HG02840 (cell line): ENCODE results near the gene ZNF878.
"Not testable (repeated sequence)": the region's sequence is repeated elsewhere in the genome, so short reads cannot be mapped to it uniquely, and the experiment has no call there.

Source experiments
- ATAC-seq: cut with Tn5 transposase; IDR thresholded peaks from one replicate; pipeline ENCODE4 v1.9.1; 2021; ENCODE audit warnings: mild to moderate bottlenecking, moderate library complexity, moderate number of reproducible peaks; ENCODE audit not compliant: unreplicated experiment, low FRiP score

ZNF878 gene

DNA sequence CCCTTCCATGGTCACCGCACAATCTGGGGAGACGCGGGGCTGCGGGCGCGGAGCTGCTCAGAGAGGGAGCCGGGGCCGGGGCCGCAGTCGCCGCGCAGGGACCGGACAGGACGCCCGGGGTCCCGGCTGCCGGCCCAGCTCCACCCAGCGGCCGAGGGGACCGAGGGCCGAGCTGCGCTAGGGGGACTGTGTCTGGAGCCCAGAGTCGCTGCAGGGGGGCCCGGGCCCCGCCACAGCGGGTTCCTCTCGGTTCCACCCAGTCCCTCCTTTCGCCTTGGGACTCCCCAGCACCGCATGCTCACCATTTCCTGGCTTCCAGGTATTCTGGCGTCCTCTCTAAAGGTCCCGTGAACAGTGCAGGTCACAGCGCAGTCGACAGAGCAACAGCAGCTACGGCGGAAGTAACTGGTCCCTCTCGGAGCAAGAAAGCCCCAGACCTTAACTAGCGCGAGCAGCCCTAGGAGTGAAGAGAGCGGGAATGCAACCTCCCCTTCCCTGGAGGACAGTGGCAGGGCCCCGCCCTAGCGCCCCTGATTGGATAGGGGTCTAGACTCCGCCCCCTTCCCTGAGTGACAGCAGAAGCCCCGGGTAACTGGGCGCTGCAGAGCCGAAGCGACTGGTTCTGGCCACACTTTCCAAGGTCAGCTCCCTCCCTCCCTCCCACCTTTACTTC lies at the start of gene ZNF878:
Gene ZNF878 (minus strand): TSS at position 465 of the 673 bp plus-strand sequence. CDS start 160 bp downstream, at position 305.
- ATAC-seq, result no peak

DNA sequence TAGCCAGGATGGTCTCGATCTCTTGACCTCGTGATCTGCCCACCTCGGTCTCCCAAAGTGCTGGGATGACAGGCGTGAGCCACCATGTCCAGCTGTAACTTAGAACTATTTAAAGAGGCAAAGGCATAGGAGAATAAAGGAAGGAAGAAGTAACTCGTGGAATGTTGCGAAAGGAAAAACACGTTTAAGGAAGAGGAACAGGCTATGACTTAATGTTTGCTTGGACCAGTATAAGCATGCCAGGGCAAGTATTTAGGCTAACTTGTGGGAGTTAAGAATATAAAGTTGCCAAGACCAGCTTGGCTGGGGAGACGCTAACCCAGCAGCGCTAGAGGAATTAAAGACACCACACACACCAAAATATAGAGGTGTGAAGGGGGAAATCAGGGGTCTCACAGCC lies 45.3 kb upstream of the ZNF878 start:
- no peak for ATAC-seq

DNA sequence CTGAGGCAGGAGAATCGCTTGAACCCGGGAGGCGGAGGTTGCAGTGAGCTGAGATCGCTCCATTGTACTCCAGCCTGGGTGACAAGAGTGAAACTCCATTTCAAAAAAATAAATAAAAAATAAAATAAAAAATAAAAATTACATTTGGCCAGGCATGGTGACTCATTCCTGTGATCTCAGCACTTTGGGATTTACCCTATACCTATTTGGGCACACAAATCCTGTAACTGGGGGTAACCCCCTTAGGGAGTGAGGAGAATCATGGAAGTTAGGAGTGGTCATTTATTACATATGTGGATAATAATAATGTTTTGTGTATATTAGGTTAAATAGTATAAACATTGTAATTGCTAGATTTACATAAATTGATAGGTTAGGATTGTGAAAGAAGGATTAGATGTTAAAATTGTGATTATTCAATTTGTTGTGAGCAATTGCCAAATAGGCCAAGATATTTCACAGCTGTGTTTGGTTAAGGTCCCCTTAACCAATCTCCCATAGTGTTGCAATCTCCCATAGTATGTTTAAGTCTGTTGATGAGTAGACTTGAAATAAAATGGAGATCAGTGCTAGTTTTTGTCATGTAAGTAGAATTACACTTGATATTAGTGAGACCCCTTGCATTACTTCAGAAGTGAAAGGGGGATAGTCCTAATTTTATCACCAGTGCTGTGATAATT lies 42.5 kb upstream of the ZNF878 start:
- no peak for ATAC-seq

DNA sequence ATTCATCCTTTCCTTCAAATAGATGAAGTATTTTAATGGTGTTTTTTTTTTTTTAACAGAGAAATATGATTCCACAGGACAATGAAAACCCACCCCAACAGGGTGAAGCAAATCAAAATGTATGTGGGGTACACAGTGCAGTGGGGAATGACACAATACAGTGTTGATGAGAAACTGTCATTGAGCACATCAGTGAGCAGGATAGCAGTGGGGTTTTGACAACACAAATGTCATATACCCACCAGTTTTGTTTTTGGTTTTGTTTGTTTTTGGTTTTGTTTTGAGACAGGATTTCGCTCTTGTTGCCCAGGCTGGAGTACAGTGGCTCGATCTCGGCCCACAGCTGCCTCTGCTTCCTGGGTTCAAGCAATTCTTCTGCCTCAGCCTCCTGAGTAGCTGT lies 41.0 kb upstream of the ZNF878 start:
- ATAC-seq, result no peak

DNA sequence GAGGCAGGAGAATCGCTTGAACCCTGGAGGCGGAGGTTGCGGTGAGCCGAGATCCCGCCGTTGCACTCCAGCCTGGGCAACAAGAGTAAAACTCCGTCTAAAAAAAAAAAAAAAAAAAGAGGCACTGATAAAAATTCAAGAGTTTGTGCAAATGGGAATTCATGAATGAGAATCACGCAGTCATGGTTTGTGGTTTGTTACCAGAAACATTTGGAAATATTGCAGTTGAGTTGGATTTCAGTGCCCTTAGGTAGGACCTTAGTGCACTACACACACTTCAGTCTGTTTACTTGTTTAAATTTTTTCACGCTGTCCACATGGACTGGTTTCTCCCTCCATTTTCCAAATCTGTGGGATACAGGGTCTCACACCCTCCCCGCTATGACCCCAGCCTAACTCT lies 40.2 kb upstream of the ZNF878 start:
- ATAC-seq, result no peak

DNA sequence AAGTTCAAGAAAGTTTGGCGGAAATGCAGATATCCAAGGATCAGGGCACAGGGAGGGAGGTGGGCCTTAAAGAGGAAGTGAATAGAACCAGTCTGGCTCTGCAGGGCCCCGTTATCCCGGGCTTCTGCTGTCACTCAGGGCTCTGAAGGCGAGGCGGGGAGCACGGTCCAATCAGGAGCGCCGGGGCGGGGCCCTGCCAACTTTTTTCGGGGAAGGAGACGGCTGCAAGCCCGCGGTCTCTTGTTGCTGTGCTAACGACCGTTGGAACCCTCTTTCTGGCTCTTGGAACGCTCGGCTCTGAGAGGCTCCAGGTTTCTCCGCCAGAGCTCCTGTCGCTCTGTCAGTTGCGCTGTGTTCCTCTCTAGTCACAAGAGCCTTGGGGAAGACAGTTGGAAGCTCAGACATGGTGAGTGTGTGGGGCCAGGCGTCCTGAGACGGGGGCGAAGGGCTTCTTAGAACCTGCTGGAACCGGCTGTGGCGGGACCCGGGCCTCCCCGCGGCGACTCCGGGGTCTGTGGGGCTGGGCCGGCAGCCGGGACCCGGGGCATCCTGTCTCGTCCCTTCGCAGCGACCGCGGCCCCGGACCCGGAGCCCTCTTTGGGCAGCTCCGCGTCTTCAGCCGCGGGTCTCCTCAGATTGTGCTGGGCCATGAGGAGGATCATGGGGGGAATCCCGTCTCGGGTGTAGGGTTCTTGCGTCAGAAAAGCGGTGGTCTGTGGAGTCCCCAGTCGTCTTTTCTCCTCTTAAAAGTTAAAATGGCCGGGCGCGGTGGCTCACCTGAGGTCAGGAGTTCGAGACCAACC lies 39.5 kb upstream of the ZNF878 start:
- ATAC-seq, result peak; percentile 70

DNA sequence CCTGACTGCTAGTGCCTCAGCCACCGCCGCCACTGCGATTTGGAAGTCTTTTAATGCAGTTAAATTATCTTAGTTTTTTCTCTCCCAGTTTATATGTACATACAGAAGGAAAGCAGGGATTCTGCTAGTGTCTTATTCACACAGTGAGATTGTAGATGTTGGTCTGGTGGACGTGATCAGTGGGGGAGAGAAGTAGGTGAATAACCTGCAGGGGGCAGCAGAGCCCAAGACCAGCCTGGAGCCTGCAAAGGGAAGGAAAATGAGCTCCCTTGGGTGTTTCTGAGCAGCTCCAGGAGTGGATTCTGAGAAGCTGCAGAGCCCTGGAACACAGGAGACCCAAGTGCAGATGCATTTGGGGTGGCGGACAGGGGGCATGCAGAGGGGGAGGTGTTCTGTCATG lies 38.0 kb upstream of the ZNF878 start:
- ATAC-seq, result no peak

DNA sequence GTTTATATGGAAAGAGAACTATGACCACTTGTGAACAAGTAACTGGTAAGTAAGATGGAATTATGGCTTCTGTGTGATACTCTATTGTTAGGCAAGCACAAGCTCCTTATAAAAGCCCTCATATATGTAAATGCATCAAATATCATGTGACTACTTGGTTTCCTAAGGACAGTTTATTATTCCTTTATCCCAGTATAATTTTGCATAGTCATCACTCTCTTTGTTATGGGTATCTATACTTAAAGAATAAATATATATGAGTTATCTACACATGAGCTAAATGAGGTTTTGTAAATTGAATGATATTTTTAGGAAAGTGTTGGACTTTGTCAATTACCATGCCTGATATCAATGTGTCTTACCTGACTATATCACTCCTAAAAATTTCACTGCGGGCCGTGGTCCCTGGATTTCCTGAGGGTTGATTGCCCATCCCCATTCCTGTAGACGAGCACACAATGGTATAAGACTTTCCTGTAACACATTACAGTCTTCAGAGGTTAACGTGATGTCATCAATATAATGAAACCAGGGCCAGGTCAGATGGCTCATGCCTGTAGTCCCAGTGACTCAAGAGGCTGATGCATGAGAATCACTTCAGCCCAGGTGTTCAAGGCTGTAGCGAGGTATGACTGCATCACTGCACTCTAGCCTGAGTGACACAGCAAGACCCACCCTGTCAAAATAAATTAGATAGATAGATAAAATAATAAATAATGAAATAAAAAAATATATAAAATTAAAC lies 32.5 kb upstream of the ZNF878 start:
- no peak for ATAC-seq

DNA sequence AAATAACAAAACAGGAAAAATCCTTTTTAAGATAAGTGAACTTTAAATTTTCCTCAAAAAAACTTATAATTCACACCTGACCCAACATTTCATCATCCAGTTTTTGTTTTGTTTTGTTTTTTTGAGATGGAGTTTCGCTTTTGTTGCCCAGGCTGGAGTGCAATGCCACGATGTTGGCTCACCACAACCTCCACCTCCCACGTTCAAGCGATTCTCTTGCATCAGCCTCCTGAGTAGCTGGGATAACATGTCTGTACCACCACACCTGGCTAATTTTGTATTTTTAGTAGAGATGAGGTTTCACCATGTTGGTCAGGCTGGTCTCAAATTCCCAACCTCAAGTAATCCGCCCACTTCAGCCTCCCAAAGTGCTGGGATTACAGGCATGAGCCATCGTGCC lies 30.6 kb upstream of the ZNF878 start:
- not testable (repeated sequence) for ATAC-seq

DNA sequence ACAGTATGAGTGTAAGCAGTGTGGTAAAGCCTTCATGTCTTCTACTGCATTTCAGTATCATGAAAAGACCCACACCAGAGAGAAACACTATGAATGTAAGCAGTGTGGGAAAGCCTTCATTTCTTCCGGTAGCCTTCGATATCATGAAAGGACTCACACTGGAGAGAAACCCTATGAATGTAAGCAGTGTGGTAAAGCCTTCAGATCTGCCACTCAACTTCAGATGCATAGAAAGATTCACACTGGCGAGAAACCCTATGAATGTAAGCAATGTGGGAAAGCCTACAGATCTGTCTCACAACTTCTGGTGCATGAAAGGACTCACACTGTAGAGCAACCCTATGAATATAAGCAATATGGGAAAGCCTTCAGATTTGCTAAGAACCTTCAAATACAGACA lies 24.6 kb upstream of the ZNF878 start:
- ATAC-seq, result no peak

DNA sequence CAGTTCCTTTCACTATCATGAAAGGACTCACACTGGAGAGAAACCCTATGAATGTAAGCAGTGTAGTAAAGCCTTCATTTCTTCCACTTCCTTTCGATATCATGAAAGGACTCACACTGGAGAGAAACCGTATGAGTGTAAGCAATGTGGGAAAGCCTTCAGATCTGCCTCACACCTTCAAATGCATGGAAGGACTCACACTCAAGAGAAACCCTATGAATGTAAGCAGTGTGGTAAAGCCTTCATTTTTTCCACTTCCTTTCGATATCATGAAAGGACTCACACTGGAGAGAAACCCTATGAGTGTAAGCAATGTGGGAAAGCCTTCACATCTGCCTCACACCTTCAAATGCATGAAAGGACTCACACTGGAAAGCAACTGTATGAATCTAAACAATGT lies 23.6 kb upstream of the ZNF878 start:
- ATAC-seq, result not testable (repeated sequence)

DNA sequence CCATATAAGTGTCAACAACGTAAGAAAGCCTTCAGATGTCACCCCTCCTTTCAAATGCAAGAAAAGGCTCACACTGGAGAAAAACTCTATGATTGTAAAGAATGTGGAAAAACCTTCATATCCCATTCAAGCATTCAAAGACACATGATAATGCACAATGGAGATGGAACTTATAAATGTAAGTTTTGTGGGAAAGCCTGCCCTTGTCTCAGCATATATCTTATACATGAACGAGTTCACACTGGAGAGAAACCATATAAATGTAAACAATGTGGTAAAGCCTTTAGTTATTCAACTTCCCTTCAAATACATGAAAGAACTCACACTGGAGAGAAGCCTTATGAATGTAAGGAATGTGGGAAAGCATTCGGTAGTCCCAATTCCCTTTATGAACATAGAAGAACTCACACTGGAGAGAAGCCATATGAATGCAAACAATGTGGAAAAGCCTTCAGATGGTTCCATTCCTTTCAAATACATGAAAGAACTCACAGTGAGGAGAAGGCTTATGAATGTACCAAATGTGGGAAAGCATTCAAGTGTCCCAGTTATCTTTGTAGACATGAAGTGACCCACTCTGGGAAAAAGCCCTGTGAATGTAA lies 22.9 kb upstream of the ZNF878 start:
- ATAC-seq, result no peak

DNA sequence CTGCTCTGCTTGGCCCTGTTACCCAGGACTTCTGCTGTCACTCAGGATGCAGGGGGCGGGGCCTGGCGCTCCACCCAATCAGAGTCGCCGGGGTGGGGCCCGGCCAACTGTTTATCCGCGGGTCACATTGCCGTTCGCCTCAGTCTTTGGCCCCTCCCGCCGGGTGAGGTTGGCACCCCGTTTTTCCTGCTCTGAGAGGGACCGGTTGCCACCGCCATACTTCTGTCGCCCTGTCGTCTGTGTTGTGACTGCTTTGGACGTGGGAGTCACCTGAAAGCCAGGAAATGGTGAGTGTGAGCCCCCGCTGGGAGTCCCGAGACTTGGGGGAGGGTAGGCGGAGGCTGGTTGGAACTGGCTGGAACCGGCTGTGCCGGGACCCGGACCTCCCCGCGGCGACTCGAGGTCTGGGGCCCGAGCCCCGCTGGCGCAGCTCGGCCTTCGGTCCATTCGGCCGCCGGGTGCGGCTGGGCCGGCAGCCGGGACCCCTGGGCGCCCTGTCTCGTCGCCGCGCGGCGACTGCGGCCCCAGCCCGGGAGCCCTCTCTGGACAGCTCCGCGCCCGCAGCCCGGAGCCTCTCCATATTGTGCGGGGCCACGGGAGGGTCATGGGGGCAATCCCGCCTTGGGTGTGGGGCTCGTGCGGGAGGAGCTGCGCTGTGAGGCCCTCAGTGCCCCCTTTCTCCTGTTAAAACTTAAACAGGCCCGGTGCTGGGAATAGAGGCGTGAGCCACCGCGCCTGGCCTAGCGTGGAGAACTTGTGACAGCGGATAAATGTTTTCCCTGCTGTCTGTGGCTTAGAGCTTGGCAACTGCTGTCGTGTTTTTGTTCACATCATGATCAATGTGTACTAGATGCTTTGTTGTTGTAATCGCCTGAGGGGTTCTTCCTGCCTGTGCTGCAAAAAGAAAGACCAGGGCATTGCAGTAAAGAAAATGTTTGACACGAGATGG lies 12.1 kb upstream of the ZNF878 start, which contains the start of gene ZNF844:
Gene ZNF844 (plus strand): TSS at position 142 of the 949 bp plus-strand sequence. CDS start 143 bp downstream, at position 285.
- peak; percentile 70 for ATAC-seq

DNA sequence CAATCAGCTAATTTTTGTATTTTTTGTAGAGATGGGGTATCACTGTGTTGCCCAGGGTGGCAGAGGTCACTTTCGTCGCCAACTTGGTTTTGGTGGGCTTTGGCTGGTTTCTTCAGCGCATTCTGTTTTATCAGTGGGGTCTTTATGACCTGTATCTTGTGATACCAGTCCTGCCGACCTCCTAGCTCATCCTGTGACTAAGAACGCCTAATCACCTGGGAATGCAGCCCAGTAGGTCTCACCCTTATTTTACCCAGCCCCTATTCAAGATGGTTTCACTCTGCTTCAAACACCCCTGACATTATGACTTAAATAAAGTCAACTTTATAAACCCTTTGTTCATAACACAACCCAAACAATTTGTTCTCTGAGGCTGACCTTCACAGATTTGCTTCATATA lies 3.0 kb upstream of the ZNF878 start:
- ATAC-seq, result no peak

DNA sequence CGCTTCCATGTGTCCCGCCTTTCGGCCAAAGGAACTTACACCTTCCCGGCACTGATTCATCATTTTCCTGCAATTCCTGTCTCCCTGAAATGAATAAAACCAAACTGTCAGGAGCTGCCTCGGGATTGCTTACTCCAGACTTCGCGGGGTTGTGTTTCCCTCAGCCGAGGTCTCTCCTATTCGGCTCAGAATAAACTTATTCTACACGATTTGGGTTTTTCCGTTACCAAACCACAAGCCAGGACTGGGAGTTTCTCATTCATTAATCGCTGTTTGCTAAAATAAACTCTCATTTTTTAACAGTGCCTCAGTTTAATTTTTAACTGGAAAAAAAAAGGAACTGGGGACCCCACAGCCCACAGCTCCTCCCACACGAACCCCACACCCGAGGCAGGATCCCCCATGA lies 667 bp downstream of the ZNF878 start:
- no peak for ATAC-seq

DNA sequence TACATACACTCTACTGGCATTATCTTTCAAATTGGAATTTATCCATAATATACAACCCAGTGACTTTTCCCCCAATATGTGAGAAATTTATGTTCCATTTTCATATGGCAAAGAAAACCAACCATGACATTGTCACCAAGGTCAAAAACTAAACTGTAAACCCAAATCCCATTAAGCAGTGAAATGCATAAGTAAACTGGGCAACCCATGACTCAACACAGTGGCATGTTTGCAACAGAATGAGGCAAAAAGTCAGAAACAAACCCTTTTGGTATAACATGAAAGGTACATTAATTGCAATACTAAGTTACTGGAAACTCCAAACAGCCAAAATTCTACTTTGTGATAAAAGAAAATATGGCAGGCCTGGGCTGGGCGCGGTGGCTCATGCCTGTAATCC lies 4.9 kb downstream of the ZNF878 start:
- ATAC-seq, result no peak

DNA sequence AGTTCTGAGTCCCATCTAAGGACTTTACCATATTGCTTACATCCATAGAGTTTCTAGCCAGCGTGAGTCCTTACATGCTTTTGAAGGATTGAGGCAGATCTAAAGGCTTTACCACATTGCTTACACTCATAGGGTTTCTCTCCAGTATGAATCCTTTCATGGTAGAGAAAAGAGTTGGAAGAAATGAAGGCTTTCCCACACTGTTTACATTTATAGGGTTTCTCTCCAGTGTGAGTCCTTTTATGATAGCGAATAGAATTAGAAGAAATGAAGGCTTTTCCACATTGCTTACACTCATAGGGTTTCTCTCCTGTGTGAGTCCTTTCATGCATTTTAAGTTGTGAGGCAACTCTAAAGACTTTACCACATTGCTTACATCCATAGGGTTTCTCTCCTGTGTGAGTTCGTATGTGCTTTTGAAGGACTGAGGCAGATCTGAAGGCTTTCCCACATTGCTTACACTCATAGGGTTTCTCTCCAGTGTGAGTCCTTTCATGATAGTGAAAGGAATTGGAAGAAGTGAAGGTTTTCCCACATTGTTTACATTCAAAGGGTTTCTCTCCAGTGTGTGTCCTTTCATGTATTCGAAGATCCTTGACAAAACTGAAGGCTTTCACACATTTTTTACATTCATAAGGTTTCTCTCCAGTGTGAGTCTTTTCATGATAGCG lies 8.9 kb downstream of the ZNF878 start:
- ATAC-seq, result no peak

DNA sequence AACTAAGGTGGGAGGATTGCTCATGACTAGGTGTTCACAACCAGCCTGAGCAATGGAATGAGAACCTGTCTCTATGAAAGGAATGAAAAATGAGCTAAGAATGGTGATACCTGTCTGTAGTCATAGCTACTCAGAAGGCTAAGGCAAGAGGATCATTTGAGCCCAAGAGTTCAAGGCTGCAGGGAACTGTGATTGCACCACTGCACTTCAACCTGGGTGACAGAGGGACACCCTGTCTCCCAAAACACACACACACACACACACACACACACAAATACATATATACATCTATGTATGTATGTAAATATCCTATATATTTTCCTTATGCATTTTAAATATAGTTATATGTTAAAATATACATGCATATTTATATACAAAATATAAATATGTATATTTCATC lies 9.9 kb downstream of the ZNF878 start:
- no peak for ATAC-seq
